Measurements from ENCODE around the gene LOXL3. TPM values are rescaled to one million over a fixed set of nuclear protein-coding genes. Genes with fewer than 3 reads are reported as not detected.
A peak's percentile ranks its signal among the peaks of the same experiment; 100 is the strongest.

The LOXL3 gene
- total and polyA plus RNA-seq, 2 of the 8 experiments (the other 6 are each of a cell fraction or from before 2014, with no cell fraction given) = 22.4 to 27.2 TPM

DNA sequence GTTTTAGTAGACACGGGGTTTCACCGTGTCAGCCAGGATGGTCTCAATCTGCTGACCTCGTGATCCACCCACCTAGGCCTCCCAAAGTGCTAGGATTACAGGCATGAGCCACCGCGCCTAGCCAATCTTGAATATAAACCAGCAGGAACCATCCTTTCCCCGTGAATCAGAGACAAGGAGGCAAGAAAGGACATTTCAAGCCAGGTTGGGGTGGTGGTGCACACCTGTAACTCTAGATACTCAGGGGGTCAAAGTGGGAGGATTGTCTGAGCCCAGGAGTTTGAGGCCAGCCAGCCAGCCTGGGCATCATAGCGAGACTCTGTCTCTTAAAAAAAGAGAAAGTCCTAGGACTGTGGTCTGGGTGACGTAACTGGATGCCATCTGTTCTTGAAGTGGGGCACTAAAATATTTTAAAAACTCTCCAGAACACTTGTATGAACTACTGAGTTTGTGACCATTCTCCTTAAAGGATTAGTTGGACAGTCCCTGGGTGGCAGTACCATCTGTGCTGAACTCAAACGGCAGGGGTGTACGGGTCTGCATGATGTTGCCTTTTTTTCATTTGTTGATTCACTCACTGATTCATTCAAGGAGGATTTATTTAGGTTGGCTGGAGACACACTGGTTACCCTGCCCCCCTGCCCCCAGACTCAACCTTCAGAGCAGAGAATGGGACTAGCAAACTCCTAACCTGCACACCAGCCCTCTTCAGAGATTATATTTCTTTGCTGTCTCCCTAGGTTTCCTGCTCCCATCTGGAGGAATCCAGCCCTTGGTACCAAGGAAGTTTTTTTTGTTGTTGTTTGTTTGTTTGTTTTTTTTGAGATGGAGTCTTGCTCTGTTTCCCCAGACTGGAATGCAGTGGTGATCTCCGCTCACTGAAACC, 42.4 kb downstream of the LOXL3 start:
- H2AFZ ChIP-seq (ENCODE audit: low read length) = no peak overlapping the region
- H3K9me3 ChIP-seq (ENCODE audit: insufficient read depth in 2 of 2, low read depth in 1 of 2, low read length in 1 of 2) = peaks cover 0 to 7% of the 10 kb centered on the region in 2 experiments; a peak in 2 of 4 replicates
- no peaks in the 10 kb centered on the region for H3K79me1 ChIP-seq (ENCODE audit: low read depth, low read length)
- H3K23me2 ChIP-seq (ENCODE audit: low read depth, low read length) = peaks cover 21% of the 10 kb centered on the region
- no peak overlapping the region for H3K14ac ChIP-seq (ENCODE audit: insufficient read length)
- H4K91ac ChIP-seq (replicated peaks; ENCODE audit: insufficient read length, low read length) = no peak overlapping the region
- CTCF ChIA-PET (ENCODE audit: partially characterized antibody) = interaction anchor here (1.4 to 4.2 kb wide), 4 partner anchors 7 to 76 kb away, joined by 8 to 20 read pairs (median 9); partner anchors contain the start of genes CCDC142 and TTC31
- no peak overlapping the region for H3K4me2 ChIP-seq (ENCODE audit: insufficient read depth in 1 of 2, low read depth in 2 of 2, low read length in 2 of 2)
- peaks cover 2% of the 10 kb centered on the region in 2 experiments for H4K20me1 ChIP-seq (replicated peaks in 1 of 2; ENCODE audit: control insufficient read depth in 1 of 2, insufficient read depth in 2 of 2, low read length in 2 of 2)
- no peak overlapping the region for H2BK15ac ChIP-seq (ENCODE audit: low read length)
- no peak overlapping the region for H3K18ac ChIP-seq (ENCODE audit: extremely low read depth, low read length)
- peaks cover 2 to 29% (median 16%) of the 10 kb centered on the region in 4 experiments for H3K4me1 ChIP-seq (replicated peaks in 1 of 4; ENCODE audit: control insufficient read depth in 3 of 4, insufficient read depth in 4 of 4, low read length in 3 of 4)
- H3K27ac ChIP-seq (ENCODE audit: low read depth, low read length) = no peak overlapping the region
- H2AK5ac ChIP-seq (ENCODE audit: low read depth, low read length) = no peak overlapping the region
- peaks cover 64 to 83% (median 78%) of the 10 kb centered on the region in 4 experiments for H3K27me3 ChIP-seq (replicated peaks in 1 of 4; ENCODE audit: control insufficient read depth in 3 of 4, extremely low read depth in 1 of 4, insufficient read depth in 3 of 4, low read length in 3 of 4)
- POLR2A ChIA-PET (ENCODE audit: partially characterized antibody) = interaction anchor here (2.6 to 6.7 kb wide), 2 partner anchors 11 to 13 kb away, joined by 13 to 63 read pairs; partner anchors contain the start of gene LBX2
- peaks cover 0 to 15% (median 0%) of the 10 kb centered on the region in 4 experiments; a peak in 1 of 8 replicates for H3K36me3 ChIP-seq (ENCODE audit: control insufficient read depth in 2 of 4, insufficient read depth in 4 of 4, low read length in 3 of 4)
- FAIRE-seq (no peak), DNase-seq (ENCODE audit: low read depth in 1 of 2, low spot score in 2 of 2) (no peak)
- H2BK120ac ChIP-seq (replicated peaks; ENCODE audit: low read depth, low read length) = no peak overlapping the region
- H2BK12ac ChIP-seq (ENCODE audit: low read depth, low read length) = 0 out of 2 replicates have a peak overlapping the region, but pooled peaks have one; percentile 12
- H4K5ac ChIP-seq (ENCODE audit: insufficient read length, low read depth, low read length) = no peak overlapping the region
- H4K8ac ChIP-seq (ENCODE audit: extremely low read depth, insufficient read depth, low read length) = no peak overlapping the region
- H2BK5ac ChIP-seq (ENCODE audit: low read depth, low read length) = no peak overlapping the region
- no peak overlapping the region for H3K4ac ChIP-seq (replicated peaks; ENCODE audit: insufficient read length, low read depth, low read length)
- no peak overlapping the region for H3K4me3 ChIP-seq (ENCODE audit: extremely low read depth in 1 of 4, insufficient read depth in 2 of 4, low read depth in 3 of 4, low read length in 4 of 4)
- no peak overlapping the region for H2BK20ac ChIP-seq (ENCODE audit: low read length)
- H3K79me2 ChIP-seq (ENCODE audit: control insufficient read depth in 1 of 2, insufficient read depth in 2 of 2, low read length in 2 of 2) = peaks cover 0 to 3% of the 10 kb centered on the region in 2 experiments; a peak in 1 of 4 replicates
- 65% methylated on average over 11 of the region's 11 CpGs; no CpG with 5 or more reads in 1 of the 2 experiments for WGBS, 2 experiments (ENCODE audit: extremely low coverage in 1 of 2, insufficient coverage in 1 of 2, insufficient read length in 1 of 2, insufficient replicate concordance in 2 of 2, low coverage in 1 of 2, low lambda C conversion rate in 2 of 2, missing lambda C conversion rate in 1 of 2)
- no peak overlapping the region for H3K23ac ChIP-seq (ENCODE audit: insufficient read length)
- no peak overlapping the region for H3K56ac ChIP-seq (replicated peaks; ENCODE audit: insufficient read length, low read depth, low read length)
- H3K9ac ChIP-seq (replicated peaks in 1 of 4; ENCODE audit: extremely low read depth in 1 of 4, low read depth in 3 of 4, low read length in 3 of 4) = no peak overlapping the region
- no peak for TF ChIP-seq KDM4A (IDR thresholded peaks at IDR 0.05; ENCODE audit: low read depth, low read length, severe bottlenecking)
- TF ChIP-seq RAD21 (IDR thresholded peaks at IDR 0.05 in 1 of 2, conservative IDR thresholded peaks at IDR 0.05 in 1 of 2; ENCODE audit: low read depth in 2 of 2, low read length in 2 of 2) = no peak
- no peak for TF ChIP-seq EP300 (IDR thresholded peaks at IDR 0.05; ENCODE audit: borderline replicate concordance in 1 of 2, low read depth in 2 of 2, low read length in 2 of 2)
- TF ChIP-seq CBX8 (IDR thresholded peaks at IDR 0.05; ENCODE audit: borderline replicate concordance, low read depth, low read length) = no peak
- TF ChIP-seq EZH2 (IDR thresholded peaks at IDR 0.05; ENCODE audit: low read depth, low read length, severe bottlenecking) = peak; percentile 37
- TF ChIP-seq RNF2 (IDR thresholded peaks at IDR 0.05; ENCODE audit: borderline replicate concordance, low read depth, low read length, missing control alignments, poor library complexity, severe bottlenecking) = peak; percentile 37
- no peak for TF ChIP-seq SIRT6 (IDR thresholded peaks at IDR 0.05; ENCODE audit: low read length)
- no peak for TF ChIP-seq SP2 (IDR thresholded peaks at IDR 0.05; ENCODE audit: low read length)
- no peak for TF ChIP-seq HDAC2 (IDR thresholded peaks at IDR 0.05; ENCODE audit: borderline replicate concordance in 1 of 2, low read depth in 2 of 2, low read length in 2 of 2)
